ENCODE measurements around the gene PHAF1. TPM values are rescaled to one million over a fixed set of nuclear protein-coding genes. Genes with fewer than 3 reads are reported as not detected.

Gene PHAF1
- total and polyA plus RNA-seq, 9 of the 15 experiments (the other 6 are each of a cell fraction or from before 2014, with no cell fraction given): 5.1 to 25.4 (median 13.8) TPM

DNA sequence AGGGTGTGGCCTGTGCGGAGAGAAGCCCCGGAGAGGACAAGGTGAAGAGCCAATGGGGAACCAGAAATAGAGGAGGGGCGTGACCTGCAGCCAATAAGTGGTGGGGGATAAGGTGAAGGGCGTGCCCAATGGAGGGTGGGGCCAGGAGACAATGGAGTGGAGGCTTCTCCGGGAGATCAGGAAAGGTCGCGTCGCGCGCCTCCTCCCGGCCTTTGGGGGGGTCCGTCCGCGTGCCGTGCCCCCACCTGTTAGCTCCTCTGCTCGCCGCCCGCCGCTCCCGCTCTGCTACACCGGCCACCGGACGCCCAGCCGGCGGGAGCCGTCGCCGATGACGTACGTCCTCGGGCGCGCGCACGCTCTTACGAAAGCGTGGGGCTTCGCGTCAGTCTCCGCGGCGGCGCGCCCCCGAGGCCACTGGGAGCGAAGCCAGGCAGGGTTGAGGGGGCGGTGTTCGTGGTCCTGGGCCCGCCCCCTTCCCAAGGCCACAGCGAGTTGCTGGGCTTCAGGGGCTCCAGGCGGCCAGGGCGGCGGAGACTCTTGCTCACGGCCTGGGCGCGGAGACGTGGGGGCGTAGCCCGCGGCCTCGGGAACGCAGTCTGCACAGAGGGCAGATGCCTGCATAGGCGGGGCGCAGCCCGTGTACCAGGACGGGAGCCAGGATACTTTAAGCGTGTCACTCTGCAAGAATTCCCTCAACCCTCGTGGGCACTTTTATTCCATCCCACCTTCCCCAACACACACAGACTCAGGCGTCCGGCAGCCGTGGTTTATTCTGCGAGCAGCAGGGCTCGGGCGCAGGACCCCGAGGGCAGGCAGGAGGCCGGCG is 74.1 kb downstream of the PHAF1 start, which contains the start of gene MATCAP1 (continued):
- TF ChIP-seq HDAC3 (IDR thresholded peaks at IDR 0.05; ENCODE audit: borderline replicate concordance, partially characterized antibody): no peak
- TF ChIP-seq BRCA1 (IDR thresholded peaks at IDR 0.05): no peak
- no peak for TF ChIP-seq BRCA1 (CRISPR knock-in tag; IDR thresholded peaks at IDR 0.05)
- TF ChIP-seq RUNX1 (IDR thresholded peaks at IDR 0.05; ENCODE audit: low read depth): no peak
- TF ChIP-seq NR2F6 (CRISPR knock-in tag; IDR thresholded peaks at IDR 0.05): no peak
- no peak for TF ChIP-seq BDP1 (IDR thresholded peaks at IDR 0.05; ENCODE audit: insufficient read depth, insufficient read length)
- TF ChIP-seq MCM7 (IDR thresholded peaks at IDR 0.05): no peak
- TF ChIP-seq, protein P1, sequence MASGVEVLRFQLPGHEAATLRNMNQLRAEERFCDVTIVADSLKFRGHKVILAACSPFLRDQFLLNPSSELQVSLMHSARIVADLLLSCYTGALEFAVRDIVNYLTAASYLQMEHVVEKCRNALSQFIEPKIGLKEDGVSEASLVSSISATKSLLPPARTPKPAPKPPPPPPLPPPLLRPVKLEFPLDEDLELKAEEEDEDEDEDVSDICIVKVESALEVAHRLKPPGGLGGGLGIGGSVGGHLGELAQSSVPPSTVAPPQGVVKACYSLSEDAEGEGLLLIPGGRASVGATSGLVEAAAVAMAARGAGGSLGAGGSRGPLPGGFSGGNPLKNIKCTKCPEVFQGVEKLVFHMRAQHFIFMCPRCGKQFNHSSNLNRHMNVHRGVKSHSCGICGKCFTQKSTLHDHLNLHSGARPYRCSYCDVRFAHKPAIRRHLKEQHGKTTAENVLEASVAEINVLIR (CRISPR knock-in tag; IDR thresholded peaks at IDR 0.05): peak; percentile 70
- TF ChIP-seq, protein P2, sequence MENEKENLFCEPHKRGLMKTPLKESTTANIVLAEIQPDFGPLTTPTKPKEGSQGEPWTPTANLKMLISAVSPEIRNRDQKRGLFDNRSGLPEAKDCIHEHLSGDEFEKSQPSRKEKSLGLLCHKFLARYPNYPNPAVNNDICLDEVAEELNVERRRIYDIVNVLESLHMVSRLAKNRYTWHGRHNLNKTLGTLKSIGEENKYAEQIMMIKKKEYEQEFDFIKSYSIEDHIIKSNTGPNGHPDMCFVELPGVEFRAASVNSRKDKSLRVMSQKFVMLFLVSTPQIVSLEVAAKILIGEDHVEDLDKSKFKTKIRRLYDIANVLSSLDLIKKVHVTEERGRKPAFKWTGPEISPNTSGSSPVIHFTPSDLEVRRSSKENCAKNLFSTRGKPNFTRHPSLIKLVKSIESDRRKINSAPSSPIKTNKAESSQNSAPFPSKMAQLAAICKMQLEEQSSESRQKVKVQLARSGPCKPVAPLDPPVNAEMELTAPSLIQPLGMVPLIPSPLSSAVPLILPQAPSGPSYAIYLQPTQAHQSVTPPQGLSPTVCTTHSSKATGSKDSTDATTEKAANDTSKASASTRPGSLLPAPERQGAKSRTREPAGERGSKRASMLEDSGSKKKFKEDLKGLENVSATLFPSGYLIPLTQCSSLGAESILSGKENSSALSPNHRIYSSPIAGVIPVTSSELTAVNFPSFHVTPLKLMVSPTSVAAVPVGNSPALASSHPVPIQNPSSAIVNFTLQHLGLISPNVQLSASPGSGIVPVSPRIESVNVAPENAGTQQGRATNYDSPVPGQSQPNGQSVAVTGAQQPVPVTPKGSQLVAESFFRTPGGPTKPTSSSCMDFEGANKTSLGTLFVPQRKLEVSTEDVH (IDR thresholded peaks at IDR 0.05; ENCODE audit: low read depth, partially characterized antibody): peak; percentile 88
- TF ChIP-seq GATAD2B (IDR thresholded peaks at IDR 0.05; ENCODE audit: borderline replicate concordance): no peak
- TF ChIP-seq ZNF699 (CRISPR knock-in tag; IDR thresholded peaks at IDR 0.05; ENCODE audit: insufficient replicate concordance): no peak
- TF ChIP-seq ZEB2 (IDR thresholded peaks at IDR 0.05): no peak
- TF ChIP-seq, protein P3, sequence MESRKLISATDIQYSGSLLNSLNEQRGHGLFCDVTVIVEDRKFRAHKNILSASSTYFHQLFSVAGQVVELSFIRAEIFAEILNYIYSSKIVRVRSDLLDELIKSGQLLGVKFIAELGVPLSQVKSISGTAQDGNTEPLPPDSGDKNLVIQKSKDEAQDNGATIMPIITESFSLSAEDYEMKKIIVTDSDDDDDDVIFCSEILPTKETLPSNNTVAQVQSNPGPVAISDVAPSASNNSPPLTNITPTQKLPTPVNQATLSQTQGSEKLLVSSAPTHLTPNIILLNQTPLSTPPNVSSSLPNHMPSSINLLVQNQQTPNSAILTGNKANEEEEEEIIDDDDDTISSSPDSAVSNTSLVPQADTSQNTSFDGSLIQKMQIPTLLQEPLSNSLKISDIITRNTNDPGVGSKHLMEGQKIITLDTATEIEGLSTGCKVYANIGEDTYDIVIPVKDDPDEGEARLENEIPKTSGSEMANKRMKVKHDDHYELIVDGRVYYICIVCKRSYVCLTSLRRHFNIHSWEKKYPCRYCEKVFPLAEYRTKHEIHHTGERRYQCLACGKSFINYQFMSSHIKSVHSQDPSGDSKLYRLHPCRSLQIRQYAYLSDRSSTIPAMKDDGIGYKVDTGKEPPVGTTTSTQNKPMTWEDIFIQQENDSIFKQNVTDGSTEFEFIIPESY (CRISPR knock-in tag; IDR thresholded peaks at IDR 0.05): no peak
- TF ChIP-seq, protein P4, sequence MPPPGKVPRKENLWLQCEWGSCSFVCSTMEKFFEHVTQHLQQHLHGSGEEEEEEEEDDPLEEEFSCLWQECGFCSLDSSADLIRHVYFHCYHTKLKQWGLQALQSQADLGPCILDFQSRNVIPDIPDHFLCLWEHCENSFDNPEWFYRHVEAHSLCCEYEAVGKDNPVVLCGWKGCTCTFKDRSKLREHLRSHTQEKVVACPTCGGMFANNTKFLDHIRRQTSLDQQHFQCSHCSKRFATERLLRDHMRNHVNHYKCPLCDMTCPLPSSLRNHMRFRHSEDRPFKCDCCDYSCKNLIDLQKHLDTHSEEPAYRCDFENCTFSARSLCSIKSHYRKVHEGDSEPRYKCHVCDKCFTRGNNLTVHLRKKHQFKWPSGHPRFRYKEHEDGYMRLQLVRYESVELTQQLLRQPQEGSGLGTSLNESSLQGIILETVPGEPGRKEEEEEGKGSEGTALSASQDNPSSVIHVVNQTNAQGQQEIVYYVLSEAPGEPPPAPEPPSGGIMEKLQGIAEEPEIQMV (tag; conservative IDR thresholded peaks at IDR 0.05; ENCODE audit: low read depth): no peak
- TF ChIP-seq PTTG1 (tag; IDR thresholded peaks at IDR 0.05; ENCODE audit: low read depth): no peak
- TF ChIP-seq SMARCC2 (IDR thresholded peaks at IDR 0.05; ENCODE audit: low read depth): no peak
- TF ChIP-seq NEUROD1 (IDR thresholded peaks at IDR 0.05; ENCODE audit: borderline replicate concordance, low read depth, low read length, partially characterized antibody): peak; percentile 82
- TF ChIP-seq STAT5A (IDR thresholded peaks at IDR 0.05; ENCODE audit: borderline replicate concordance, low read length): no peak
- no peak for TF ChIP-seq ZNF197 (CRISPR knock-in tag; IDR thresholded peaks at IDR 0.05; ENCODE audit: low read depth)
- TF ChIP-seq NFE2L1 (tag; IDR thresholded peaks at IDR 0.05; ENCODE audit: borderline replicate concordance, low read depth): no peak

Data from K562 (cell line).